HG02571 (cell line): ENCODE results near the gene ALDH1A1.

ENCODE experiments used
- ATAC-seq: cut with Tn5 transposase; IDR thresholded peaks from one replicate; pipeline ENCODE4 v1.9.1; 2021; ENCODE audit warnings: mild to moderate bottlenecking, moderate library complexity; ENCODE audit not compliant: unreplicated experiment

ALDH1A1 gene

DNA sequence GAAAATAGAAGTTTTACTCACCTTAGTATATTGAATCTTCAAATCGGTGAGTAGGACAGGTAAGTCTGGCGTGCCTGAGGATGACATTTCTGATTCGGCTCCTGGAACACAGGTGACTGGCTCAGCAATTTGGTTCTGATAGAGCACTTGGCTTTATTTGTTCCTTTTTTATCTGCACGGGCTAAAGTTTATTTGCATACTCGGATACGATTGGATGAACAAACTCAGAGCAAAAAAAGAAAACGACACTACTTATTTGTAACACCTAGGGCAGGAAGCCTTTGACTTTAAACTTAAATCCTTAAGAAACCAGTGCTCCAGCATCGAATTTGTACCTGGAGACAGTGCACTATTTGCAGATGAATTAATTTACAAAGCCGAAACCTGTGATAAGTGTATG, at the start of gene ALDH1A1:
TSS of gene ALDH1A1 (minus strand) at position 140 of the 400 bp plus-strand sequence. CDS start at position 87, 53 bp downstream.
- ATAC-seq: no peak

GRCh38 chr9:73001860-73002259, 49.0 kb upstream of the ALDH1A1 start:
- no peak for ATAC-seq

DNA sequence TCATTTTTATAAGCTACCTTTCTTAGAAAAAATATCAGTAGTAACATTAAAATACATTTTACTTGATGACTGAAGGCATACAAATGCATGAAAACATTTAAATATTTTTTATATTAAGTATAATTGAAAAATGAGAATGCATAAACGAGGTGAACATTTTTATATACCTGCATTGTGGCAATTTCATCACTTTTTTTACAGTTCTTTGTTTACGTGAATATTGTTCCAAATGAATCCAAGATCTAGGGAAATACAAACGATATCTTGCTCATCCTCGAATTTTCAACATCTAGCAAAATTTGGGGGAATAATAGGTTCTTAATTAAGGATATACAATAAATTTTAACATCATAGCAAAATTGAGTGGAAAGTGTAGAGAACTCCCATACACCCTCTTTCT, 45.5 kb upstream of the ALDH1A1 start:
- ATAC-seq: no peak

- no peak for ATAC-seq
These were observed 44.6 kb upstream of the ALDH1A1 start for GRCh38 chr9:72997387-72997995.

GRCh38 chr9:72996684-72997314, 43.9 kb upstream of the ALDH1A1 start:
- ATAC-seq: no peak

DNA sequence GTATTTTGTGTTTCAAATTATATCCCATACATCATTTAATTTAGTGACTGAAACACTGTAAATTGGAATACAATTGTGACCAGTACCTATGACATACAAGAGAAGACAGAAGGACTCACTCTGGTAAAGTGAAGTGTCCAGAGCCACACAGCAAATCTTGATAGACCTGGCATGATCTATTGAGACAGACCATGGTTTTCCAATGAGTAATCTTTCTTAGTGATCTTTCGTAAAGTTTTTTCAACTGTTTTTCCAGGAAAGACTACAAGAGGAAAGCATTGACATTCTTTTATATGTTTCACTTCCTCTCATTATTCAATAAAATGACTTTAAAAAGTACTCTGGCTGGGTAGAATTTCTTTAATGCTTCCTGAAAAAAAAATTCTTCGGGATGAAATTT, 43.3 kb upstream of the ALDH1A1 start:
- no peak for ATAC-seq

DNA sequence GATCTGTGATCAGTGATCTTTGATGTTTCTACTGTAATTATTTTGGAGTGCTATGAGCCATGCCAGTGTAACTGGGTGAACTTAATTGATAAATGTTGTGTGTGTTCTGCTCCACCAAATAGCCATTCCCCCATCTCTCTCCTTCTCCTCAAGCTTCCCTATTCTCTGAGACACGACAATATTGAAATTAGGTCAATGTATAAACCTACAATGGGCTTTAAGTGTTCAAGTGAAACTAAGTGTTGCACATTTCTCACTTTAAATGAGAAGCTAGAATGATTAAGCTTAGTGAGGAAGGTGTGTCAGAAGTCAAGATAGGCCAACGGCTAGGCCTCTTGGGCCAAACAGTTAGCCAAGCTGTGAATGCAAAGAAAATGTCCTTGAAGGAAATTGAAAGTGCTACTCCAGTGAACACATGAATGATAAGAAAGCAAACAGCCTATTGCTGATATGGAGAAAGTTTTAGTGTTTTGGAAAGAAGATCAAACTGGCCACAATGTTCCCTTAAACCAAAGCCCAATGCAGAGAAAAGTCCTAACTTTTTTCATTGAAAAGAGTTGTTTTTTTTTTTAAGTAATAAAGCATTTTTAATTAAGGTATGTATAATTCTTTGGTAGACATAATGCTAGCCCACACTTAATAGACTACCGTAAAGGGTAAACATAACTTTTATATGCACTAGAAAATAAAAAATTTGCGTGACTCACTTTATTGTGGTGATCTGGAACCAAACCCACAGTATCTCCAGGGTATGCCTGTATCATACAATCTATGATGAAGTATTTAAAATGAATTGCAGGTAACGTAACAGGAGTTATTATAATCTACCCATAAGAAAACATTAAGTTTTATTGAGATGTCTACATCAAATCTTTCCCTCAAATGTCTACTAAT, 42.5 kb upstream of the ALDH1A1 start:
- no peak for ATAC-seq

DNA sequence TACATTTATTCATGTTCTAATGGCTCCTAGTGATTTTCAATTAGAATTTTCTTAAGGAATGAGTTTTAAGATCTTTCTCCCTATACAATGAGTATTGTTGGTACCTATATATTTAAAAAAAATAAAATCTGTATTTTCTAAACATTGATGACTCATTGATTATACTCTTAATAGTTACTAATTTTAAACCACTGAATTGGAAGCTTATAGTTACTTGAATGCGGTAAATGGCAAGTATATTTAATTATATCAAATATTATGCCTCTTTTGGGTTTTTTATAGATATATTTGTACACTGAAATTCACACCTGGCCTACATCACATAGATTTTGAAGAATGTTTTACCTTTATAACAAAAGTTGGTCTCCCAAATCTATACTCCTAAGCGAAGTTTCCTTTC, 38.9 kb upstream of the ALDH1A1 start:
- ATAC-seq: no peak

GRCh38 chr9:72990397-72991182, 37.7 kb upstream of the ALDH1A1 start:
- ATAC-seq: no peak

DNA sequence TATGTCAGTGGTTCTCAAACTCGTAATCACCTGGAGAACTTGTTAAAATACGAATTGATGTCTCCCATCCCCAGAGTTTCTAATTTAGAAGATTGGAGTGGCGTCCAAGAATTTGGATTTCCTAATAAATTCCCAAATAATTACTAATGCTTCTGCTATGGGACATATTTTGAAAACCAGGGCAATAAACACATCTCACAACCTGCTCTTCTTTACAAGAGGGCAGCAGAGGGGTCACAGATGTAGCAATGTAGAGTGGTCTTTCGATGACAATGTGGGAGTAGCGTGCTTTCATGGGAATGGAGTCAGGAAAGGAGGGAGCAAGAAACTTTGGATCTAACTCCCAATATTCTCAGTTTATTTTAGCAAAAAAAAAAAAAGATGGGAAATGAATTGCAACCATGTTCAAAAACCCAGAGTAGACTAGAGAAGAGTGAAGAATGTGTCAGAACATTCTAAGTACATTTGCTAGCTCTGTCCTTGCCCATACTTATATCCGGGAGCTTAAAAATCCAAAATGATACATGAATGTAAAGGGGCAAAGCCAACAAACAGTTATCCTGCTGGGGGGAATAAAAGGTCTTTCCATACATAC, 33.8 kb upstream of the ALDH1A1 start:
- no peak for ATAC-seq

GRCh38 chr9:72985746-72986145, 32.9 kb upstream of the ALDH1A1 start:
- ATAC-seq: no peak

GRCh38 chr9:72984991-72985390, 32.1 kb upstream of the ALDH1A1 start:
- ATAC-seq: no peak

- ATAC-seq: no peak
These were observed 31.5 kb upstream of the ALDH1A1 start for GRCh38 chr9:72984226-72984947.

DNA sequence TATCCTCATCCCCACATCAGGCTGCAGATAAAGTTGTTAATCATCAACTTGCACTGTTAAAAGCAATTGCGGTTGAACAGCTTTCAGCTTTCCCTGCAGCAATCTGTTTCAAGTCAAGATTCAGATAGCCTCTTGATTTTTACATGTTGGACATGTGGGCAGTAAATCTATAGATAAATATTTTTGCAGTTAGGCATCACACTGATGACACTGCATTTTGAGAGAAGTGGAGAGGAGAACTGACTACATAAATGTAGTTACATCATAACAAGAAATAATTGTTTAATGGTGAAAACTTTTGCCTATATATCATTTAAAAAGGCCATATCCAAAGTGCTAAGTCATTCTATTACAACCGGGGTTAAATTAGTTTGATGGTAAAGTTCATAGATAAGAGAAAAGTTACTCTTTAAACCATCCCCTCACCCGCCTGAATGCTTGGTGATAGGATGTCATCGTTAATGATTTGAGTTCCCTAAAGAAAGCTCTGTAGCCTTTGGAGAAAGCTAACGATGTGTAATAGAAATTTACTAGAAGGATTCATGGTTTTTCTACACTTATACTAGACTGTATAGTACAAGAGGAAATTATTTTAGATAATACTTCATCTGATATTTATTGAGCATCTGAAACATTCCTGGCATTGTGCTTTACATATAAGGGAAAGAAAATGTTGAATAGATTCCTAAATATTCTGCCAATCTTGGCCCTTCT, 30.8 kb upstream of the ALDH1A1 start:
- ATAC-seq: no peak

DNA sequence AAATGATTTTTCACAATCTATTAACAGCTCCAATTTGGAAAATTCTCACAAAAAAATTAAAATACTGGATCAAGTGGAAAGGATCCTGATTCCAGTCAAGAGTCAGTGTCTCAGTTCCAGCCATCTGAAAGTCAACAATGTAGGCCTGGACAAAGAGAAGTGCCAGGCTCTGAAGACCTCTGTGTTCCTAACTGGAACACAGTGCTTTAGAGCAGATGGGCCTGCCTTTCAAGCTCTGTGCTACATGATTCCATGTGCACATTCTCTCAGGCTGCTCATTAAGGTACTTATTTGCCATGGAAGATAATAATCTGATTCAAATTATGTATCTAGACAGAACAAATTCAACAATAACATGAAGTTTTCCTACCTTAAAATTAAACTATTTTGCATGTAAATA, 30.2 kb upstream of the ALDH1A1 start:
- no peak for ATAC-seq

DNA sequence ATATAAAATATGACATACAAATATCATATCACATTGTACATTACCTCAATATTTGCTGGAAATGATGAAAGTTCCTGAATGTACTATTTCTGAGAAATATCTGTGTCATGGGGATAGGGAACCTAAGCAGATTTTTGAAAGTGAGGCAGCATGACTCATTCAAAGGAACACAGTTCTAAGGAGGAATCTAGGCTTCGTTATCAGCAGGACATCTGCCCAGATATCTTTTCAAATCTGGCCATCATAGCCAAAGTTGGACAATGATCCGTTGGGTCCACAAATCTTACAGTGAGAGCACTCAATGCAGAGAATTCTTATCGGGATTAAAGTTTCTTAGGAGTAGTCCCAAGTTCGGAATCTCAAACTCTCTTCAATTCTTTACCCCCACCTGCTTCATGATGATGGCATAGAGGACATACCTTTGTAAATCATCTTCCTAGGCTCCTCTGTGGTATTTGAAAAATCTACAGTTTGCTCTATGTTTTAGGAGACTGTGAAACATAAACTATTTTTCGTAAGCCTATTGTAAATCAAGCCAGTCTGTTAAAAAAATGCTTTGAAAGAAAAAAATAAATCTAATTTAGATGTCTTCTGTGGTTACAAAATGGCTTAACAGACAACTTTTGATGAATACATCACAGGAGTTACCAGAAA, 29.4 kb upstream of the ALDH1A1 start:
- ATAC-seq: no peak

DNA sequence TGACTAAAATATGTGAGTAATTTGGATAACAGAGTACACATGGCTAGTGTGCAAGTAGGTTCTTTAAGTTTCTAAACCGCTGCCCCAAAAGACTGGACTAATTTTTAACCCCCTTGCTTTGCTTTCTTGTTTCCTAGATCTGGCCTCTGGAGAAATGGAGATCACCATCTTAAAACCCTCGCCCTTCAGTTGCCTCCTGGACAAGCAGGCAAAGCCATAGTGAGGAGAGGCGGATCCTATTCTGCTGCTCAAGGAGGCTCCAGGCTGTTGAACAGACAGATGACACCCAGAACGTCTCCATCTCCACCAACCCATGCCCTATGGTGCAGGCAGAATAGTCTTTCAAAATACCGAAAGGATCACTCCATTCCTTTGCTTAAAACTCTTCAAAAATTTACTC, 28.6 kb upstream of the ALDH1A1 start:
- no peak for ATAC-seq

- no peak for ATAC-seq
These were observed 27.9 kb upstream of the ALDH1A1 start for GRCh38 chr9:72980600-72981265.
